Stimulated activated CD8-positive, alpha-beta memory T cell treated with anti-CD3 and anti-CD28 coated beads, Interleukin-4, amount 100 ng/mL, for 4 hours (primary cell): ENCODE measurements around the gene CCDC8.
"Not testable (repeated sequence)": the region's sequence is repeated elsewhere in the genome, so short reads cannot be mapped to it uniquely, and the experiment has no call there.

ENCODE experiments used
- DNase-seq, 2 donors: peaks; one replicate each; pipeline ENCODE4 v3.0.0-alpha.2; 2020; ENCODE audit warnings: low read depth in 2 of 2, low spot score in 1 of 2

The CCDC8 gene, protein sequence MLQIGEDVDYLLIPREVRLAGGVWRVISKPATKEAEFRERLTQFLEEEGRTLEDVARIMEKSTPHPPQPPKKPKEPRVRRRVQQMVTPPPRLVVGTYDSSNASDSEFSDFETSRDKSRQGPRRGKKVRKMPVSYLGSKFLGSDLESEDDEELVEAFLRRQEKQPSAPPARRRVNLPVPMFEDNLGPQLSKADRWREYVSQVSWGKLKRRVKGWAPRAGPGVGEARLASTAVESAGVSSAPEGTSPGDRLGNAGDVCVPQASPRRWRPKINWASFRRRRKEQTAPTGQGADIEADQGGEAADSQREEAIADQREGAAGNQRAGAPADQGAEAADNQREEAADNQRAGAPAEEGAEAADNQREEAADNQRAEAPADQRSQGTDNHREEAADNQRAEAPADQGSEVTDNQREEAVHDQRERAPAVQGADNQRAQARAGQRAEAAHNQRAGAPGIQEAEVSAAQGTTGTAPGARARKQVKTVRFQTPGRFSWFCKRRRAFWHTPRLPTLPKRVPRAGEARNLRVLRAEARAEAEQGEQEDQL

DNA sequence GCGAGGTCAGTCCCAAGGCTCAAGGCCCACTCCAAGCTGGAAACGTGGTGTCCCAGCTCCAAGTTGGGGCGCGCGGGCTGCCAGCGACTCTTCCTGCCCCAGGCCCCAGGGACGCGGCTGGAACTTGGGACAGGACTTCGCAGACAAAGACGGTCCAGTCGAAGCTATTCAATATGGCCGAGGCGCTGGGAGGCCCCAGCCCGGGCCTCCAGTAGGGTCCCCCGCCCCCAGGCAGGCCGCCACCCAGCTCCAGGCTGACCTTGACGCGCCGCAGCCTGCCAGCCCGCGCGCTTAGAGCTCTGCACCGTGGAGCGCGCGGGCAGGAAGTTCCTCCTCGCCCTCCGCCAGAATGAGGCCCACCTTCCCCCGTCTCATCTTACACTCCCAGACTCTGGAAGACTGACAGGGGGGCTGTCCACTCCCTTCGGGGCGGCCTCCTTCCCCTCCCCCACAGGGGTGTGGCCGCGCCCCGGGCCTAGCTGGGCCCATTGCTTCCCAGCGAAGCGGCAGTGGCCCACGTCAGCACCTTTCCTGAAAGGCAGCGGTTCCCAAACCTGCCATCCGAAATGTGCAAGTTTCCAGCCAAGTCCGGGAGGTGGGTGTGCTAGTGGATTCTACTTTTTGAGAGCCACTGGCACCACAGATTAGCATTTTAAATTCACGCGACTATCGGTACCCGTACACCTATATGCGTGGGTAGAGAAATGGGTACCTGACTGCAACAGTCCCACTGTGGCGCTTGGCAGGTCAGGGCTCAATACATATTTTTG lies at the start of gene CCDC8:
Gene CCDC8, minus strand, starts transcription at position 303 of the 770 bp plus-strand sequence. CDS start 754 bp downstream, outside the sequence.
- no peak for DNase-seq

DNA sequence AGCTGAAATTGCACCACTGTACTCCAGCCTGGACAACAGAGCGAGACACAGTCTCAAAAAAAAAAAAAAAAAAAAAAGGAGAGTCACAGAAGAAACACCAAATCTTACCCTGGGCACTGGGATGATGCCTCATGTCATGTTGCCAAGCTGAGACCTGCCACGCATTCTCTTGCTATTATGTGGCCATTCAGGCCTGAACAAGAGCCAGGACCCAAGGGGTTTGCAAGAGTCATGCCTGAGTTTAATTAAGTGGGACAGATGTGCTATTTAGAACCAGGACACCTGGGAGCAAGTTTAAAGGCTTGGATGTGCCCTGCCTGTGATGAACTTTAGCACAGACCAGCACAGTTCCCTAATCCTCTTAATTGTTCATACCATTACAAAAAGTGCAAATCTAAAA lies 48.2 kb upstream of the CCDC8 start:
- no peak for DNase-seq

DNA sequence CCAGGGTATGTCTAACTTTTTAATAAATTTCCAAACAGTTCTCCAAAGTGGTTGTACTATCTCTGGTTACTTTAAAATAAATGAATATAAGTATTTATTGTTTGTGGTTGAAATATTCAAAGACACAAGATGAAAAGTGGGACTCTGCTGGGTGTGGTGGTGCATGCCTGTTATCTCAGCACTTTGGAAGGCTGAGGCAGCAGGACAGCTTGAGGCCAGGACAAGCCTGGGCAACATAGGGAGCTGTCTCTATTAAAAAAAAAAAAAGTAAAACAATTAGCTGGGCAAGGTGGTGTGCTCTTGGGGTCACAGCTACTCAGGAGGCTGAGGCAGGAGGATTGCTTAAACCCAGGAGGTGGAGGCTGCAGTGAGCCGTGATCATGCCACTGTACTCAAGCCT lies 47.6 kb upstream of the CCDC8 start:
- DNase-seq, result no peak

DNA sequence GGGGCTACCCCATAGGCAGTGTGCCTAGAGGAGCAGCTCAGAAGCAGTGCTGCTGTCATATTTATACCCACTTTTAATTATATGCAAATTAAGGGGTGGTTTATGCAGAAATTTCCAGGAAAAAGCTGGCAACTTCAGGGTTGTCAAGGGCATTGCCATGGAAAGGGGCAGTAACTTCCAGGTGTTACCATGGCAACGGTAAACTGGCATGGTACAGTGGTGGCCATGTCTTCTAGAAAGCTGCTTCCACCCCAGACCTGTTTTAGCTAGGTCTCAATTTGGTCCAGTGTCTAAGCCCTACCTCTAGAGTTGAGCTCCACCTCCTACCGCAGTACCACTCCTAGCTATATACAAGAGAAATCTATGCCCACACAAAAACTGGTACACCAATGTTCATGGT lies 46.7 kb upstream of the CCDC8 start:
- DNase-seq, result no peak

DNA sequence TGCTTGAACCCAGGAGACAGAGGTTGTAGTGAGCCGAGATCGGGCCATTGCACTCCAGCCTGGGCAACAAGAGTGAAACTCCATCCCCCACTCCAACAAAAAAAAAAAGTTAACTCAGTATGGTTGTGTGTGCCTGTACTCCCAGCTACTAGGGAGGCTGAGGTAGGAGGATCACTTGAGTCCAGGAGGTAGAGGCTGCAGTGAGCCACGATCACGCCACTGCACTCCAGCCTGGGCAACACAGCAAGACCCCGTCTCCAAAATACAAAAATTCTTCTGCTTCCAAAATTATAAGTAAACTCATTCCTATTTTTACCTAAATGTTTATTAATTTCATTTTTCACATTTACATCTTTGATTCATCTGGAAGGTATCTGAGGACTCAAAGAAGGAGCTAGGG lies 43.6 kb upstream of the CCDC8 start:
- no peak for DNase-seq

DNA sequence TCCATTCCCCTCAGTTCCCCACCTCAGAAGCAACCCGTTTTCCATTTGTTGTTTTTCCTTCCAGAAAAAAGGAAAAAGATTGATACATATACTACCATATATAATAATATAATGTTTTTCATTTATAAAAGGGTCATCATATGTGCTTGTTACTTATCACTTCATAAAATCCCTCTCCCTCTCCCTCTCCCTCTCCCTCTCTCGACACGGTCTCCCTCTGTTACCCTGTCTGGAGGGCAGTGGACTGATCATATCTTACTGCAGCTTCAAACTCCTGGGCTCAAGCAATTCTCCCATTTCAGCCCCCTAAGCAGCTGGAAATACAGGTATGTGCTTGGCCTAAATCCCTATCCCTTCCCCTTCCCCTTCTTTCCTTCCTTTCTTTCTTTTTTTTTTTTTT lies 40.9 kb upstream of the CCDC8 start:
- DNase-seq, result no peak

DNA sequence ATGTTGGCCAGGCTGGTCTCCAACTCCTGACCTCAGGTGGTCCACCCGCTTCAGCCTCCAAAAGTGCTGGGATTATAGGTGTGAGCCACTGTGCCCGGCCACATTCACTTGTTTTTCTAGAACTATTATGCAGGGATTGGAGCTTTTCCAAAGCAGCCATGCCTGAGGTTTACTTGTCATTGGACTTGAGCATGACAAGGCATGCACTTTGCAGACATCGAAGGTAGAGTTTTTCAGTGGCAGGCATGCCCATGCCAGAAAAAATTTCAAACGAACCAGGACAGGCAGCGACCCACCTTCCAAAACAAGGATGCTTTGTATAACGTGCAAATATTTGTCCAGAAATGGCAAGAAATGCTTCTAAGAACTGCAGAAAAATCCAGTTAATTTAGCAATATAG lies 40.3 kb upstream of the CCDC8 start:
- no peak for DNase-seq

DNA sequence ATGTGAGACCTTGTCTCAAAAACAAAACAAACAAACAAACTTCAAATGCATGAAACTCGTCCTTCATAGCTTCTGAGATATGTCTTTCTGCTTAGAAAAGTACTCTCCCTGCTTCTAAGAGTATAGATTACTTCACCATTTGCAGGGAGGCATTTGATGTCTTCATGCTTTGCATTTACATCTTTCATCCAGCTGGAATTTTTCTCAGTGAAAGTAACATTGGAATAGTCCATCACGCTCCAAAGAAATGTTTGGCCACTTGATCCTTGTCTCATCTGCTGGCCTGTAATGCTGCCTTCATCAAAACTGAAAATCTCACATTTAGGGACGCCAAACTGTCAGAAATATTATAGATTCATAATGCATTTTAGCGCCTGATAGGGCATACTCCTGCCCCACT lies 38.8 kb upstream of the CCDC8 start:
- no peak for DNase-seq

DNA sequence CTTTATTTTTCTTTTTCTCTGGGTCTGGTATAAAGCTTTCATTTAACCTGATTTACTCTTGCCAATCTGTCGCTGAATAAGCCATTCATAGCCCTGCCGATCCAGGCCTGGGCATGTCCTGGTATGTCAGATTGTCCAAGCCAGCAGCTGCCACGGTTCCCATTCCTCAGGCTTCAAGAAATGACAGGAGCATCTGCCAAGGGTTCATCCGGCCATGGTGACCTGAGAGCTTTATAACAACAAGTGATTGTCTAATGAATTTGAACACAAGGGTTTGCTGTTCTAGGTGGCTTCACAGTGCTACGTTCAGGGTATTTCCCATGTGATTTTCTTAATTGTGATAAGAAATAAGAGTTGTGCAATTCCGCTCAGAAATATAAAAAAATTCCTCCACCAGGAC lies 38.0 kb upstream of the CCDC8 start:
- DNase-seq, result no peak

DNA sequence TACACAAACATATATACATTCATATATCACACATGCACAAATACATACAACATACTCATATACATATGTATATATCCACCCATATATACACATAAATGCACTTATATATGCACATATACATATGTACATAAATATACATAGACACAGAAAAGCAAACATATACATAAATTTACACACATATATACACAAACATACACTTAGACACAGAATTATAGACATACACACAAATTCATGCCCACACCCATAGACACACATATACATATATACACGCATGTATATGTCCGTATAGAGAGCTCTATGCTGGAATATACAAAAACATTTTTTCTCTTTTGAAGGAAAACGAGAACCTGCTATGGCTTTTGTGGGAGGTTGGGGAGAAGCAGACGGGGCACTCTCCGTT lies 37.4 kb upstream of the CCDC8 start:
- DNase-seq, result no peak

DNA sequence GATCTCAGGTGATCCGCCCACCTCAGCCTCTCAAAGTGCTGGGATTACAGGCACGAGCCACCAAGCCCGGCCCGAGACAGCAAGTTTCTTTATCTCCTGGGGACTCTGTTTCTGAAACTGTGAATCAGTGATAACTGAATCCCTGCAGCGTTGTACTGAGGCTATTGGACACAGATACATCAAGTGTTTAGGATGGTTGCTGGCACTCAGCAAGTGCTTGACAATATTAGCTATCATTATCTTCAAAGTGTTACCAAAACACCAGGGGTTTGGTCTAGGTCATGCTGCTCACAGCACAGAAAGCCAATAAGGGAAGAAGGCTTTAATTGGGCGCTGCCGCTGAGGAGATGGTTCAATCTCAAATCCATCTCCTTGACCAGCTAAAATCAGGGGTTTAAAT lies 35.9 kb upstream of the CCDC8 start:
- no peak for DNase-seq

DNA sequence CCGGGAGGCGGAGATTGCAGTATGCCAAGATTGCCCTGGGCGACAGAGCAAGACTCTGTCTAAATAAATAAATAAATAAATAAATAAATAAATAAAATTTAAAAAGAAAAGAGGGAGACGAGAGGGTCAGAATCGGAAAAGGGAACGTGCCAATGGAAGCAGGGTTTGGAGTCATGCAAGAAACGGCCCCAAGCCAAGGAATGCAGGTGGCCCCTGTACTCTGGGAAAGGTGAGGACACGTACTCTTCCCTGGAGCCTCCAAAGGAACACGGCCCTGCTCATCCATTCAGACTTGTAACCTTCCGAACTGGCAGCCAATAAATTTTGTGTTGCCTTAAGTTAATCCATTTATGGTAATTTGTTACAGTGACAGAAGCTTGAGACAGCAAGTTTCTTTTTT lies 35.2 kb upstream of the CCDC8 start:
- DNase-seq, result no peak

DNA sequence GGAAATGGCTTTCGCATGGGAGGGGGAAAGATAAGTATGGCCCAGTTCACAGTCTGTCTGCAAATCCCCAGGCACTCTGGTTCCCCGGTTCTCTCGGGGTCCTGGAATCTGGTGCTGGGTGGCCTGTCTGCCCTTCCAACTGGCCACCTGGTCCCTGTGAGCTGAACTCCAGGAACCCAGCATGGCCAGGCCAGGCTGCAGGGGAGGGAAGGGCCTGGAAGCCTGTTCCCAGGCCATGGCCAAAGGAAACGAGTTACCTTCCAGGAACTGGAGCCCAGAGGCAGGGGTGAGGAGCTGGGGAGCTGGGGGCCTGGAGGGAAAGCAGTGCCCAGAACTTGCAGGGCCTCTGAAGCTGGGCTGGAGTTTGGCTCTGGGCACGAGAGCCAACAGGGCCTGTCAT lies 34.5 kb upstream of the CCDC8 start:
- DNase-seq, result no peak

DNA sequence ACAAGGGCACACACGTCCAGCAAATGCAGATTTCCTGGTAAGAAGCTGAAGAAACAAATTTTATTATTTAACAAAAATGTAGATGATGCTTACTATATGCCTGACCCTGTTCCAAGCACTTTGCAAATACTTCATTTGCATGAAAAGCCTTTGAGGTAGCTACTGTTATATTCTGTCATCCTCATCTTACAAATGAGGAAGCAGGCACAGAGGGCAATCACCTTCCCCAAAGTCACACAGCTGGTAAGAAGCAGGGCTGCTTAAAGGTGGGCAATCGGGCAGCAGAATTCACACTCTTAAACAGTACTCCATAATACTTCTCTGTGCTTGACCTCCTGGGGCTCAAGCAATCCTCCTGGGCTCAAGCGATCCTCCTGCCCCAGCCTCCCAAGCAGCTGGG lies 33.6 kb upstream of the CCDC8 start:
- DNase-seq, result no peak

DNA sequence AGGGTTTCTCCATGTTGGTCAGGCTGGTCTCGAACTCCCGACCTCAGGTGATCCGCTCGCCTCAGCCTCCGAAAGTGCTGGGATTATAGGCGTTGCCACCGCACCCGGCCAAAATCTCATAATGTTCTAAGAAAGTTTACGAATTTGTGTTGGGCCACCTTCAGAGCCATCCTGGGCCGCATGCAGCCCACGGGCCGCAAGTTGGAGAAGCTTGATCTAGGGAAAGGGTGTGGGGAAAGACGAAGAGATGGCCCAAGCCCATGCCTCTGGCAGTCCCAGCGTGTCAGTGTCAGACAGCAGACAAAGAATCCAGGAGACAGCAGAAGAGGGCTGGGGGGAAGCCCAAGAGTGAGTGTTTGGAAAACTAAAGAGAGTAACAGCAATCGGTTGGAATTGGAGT lies 32.7 kb upstream of the CCDC8 start:
- DNase-seq, result no peak

DNA sequence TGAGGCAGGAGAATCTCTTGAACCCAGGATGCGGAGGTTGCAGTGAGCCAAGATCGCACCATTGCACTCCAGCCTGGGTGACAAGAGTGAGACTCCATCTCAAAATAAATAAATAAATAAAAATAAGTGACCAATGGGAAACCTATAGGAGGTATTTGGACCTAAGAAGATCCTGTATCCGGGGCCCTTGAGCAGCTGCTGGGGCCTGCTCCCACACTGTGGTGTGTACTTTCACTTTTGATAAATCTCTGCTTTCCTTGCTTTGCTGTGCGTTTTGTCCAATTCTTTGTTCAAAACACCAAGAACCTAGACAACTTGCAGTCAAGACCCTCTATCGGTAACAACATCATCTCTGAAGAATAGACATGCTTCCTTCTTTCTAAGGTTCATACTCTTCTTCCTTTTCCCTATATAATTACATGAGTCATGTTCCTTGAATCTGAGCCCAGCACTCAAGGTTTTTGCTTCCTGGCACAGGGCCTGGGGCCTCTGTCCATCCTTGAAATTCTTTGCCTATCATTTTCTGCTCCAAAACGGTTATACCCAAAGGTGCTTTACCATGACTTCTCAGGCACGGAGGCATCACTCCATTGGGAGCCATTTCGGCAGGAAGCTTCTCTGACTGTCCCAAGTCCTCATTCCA lies 29.6 kb upstream of the CCDC8 start:
- DNase-seq, result no peak

DNA sequence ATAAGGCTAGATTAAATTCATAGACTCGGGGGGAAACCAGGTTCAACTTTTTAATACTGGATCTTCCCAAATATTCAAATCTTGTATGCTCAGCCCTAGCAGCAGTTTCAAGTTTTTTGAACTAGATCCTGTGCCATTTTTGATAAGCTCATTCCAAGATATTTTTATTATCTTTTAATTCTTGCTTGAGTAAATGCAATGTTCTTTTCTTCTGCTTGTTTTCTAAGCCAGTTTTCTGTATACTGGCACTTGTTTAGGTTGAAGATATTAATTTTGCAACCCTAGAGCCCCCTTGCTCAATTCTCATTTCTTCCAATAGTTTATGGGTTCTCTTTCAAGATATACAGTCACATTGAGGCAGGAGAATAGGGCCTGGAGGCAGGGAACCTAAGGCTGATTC lies 28.5 kb upstream of the CCDC8 start:
- no peak for DNase-seq

DNA sequence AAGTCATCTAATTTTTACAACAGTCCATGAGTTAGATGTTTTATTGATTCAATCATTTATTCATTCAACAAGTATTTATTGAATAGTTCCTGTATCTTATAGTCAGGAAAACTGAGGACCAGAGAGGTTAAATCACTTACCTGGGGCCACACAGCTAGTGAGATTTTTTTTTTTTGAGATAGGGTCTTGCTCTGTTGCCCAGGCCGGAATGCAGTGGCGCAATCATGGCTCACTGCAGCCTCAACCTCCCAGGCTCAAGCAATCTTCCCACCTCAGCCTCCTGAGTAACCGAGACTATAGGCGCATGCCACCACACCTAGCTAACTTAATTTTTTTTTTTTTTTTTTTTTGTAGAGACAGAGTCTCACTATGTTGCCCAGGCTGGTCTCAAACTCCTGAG lies 22.3 kb upstream of the CCDC8 start:
- not testable (repeated sequence) for DNase-seq

DNA sequence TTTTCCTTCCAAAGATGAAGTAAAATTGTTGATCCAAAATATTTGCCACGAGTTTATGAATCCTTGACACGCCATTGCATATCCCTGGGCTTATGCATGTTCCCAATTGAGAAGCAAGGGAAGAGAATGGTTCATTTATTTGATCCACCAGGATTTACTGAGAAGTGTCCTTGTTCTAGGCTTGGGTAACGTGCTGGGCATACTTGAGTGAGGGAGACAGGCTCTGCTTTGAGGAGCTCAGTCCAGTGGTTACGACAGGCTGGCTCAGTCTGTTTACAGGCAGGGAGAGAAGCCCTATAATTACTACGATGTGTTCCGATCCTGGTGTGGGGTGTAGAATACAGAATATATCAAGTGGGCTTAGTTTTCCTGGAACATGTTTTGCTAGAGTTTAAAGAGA lies 21.6 kb upstream of the CCDC8 start:
- no peak for DNase-seq

DNA sequence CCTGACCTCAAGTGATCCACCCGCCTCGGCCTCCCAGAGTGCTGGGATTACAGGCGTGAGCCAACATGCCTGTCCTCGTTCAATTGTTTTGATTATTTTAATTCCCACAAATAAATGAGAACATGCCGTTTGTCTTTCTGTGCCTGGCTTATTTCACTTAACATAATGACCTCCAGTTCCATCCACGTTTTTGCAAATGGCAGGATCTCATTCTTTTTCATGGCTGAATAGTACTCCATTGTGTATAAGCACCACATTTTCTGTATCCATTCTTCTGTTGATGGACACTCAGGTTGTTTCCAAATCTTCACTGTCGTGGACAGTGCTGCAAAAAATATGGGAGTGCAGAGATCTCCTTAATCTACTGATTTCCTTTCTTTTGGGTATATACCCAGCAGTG lies 20.1 kb upstream of the CCDC8 start:
- DNase-seq, result not testable (repeated sequence)

DNA sequence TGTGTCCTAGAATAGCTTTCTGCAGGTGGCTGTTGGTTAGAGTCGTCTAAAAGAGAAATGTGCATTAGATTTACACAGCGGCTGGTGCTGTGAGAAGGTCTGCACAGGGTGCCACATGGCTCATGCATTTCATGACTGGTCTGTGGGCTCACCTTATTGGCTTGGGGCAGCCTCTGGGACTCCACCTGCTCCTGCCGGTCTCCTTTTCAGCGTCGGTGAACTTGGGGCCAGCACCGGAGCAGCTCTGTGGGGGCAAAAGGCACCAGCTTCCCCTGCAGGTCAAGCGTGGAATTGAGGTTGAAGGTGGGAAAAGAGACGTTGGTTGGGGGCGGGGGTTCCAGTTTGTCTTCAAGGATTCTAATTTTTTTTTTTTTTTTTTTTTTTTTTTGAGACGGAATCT lies 18.5 kb upstream of the CCDC8 start:
- DNase-seq, result no peak

DNA sequence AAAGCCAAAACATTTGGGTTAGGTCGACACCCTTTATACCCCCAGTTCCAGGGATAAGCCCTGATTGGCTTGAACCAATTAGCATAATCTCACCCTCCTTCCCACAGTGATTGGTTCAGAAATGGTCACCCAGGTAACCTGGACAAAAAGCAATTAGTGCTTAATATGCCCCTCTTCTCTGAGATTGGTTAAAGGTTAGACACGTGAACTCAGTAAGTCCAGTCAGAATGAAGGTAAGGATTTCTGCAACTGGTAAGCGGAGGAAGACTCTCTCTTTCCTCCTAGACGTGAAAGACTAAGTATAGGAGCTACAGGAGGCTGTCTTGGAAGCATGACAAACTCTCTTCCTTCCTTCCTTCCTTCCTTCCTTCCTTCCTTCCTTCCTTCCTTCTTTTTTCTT lies 16.6 kb upstream of the CCDC8 start:
- no peak for DNase-seq
